H1 (cell line): ENCODE measurements around the gene MRPS34. TPM values are rescaled to one million over a fixed set of nuclear protein-coding genes. Genes with fewer than 3 reads are reported as not detected.

Experiments
- CTCF ChIA-PET: fragments of 300-600 bp; sonication (Branson Sonifier 250); formaldehyde crosslinking; loops from one replicate; lab custom pipeline; 2021; ENCODE audit not compliant: partially characterized antibody; lab: Charles Lee
- POLR2A ChIA-PET: fragments of 300-600 bp; sonication (Branson Sonifier 250); formaldehyde crosslinking; loops from one replicate; lab custom pipeline; 2021; ENCODE audit warnings: inconsistent platforms; ENCODE audit not compliant: partially characterized antibody; lab: Charles Lee
- DNase-seq, 2 experiments: peaks; one replicate each; pipeline versions ENCODE4 v3.0.0 to v3.0.0-alpha.2; 2010 to 2022; ENCODE audit warnings: low spot score in 2 of 2, low read depth in 1 of 2, mixed read lengths in 1 of 2
- FAIRE-seq: peaks from 2 replicates; lab custom pipeline; 2011; peaks lifted over from hg19 to GRCh38; lab: Jason Lieb, UNC
- H2AFZ ChIP-seq: 2 replicates; pipeline ENCODE4 v1.8.1; 2012; ENCODE audit warnings: low read length, inconsistent platforms
- H2AK5ac ChIP-seq: 2 replicates; pipeline ENCODE4 v1.6.1; 2013; ENCODE audit warnings: low read depth, low read length
- H2BK120ac ChIP-seq: replicated peaks from 2 replicates; pipeline ENCODE3; 2013; ENCODE audit warnings: low read depth, low read length, inconsistent platforms
- H2BK12ac ChIP-seq: 2 replicates; pipeline ENCODE4 v1.6.1; 2013; ENCODE audit warnings: low read depth, low read length
- H2BK15ac ChIP-seq: 2 replicates; pipeline ENCODE4 v1.6.1; 2013; ENCODE audit warnings: low read length
- H2BK20ac ChIP-seq: 2 replicates; pipeline ENCODE4 v1.6.1; 2013; ENCODE audit warnings: low read length
- H2BK5ac ChIP-seq: 2 replicates; pipeline ENCODE4 v1.6.1; 2013; ENCODE audit warnings: low read depth, low read length
- H3K14ac ChIP-seq: 2 replicates; pipeline ENCODE4 v1.6.1; 2013; ENCODE audit warnings: inconsistent platforms; ENCODE audit not compliant: insufficient read length
- H3K18ac ChIP-seq: 2 replicates; pipeline ENCODE4 v1.6.1; 2013; ENCODE audit warnings: low read length; ENCODE audit errors: extremely low read depth
- H3K23ac ChIP-seq: 2 replicates; pipeline ENCODE4 v1.6.1; 2013; ENCODE audit warnings: inconsistent platforms; ENCODE audit not compliant: insufficient read length
- H3K23me2 ChIP-seq: 2 replicates; pipeline ENCODE4 v1.6.1; 2013; ENCODE audit warnings: low read depth, low read length
- H3K27ac ChIP-seq: 2 replicates; pipeline ENCODE4 v1.6.1; 2011; ENCODE audit warnings: low read depth, low read length, inconsistent platforms
- H3K27me3 ChIP-seq, 4 experiments: replicated peaks in 1 of 4; 1 replicate in 1 of 4; 2 replicates in 3 of 4; pipeline versions ENCODE4 v1.6.1 to v1.8.1; 2011 to 2013; ENCODE audit warnings: low read length in 3 of 4, mild to moderate bottlenecking in 3 of 4, inconsistent platforms in 2 of 4, mixed read lengths in 2 of 4, moderate library complexity in 1 of 4; ENCODE audit not compliant: control insufficient read depth in 3 of 4, insufficient read depth in 3 of 4; ENCODE audit errors: extremely low read depth in 1 of 4
- H3K36me3 ChIP-seq, 4 experiments: 2 replicates each; pipeline versions ENCODE4 v1.6.1 to v1.8.1; 2011 to 2013; ENCODE audit warnings: mild to moderate bottlenecking in 4 of 4, low read length in 3 of 4, moderate library complexity in 2 of 4, control low read depth in 1 of 4, inconsistent platforms in 1 of 4; ENCODE audit not compliant: insufficient read depth in 4 of 4, control insufficient read depth in 2 of 4
- H3K4ac ChIP-seq: replicated peaks from 2 replicates; pipeline ENCODE3; 2013; ENCODE audit warnings: low read length, low read depth, mixed read lengths, inconsistent platforms; ENCODE audit not compliant: insufficient read length
- H3K4me1 ChIP-seq, 4 experiments: replicated peaks in 1 of 4; 1 replicate in 1 of 4; 2 replicates in 3 of 4; pipeline versions ENCODE4 v1.6.1 to v1.8.1; 2011 to 2013; ENCODE audit warnings: low read length in 3 of 4, inconsistent platforms in 2 of 4, mixed read lengths in 1 of 4; ENCODE audit not compliant: insufficient read depth in 4 of 4, control insufficient read depth in 3 of 4
- H3K4me2 ChIP-seq, 2 experiments: 2 replicates each; pipeline versions ENCODE4 v1.6.1 to v1.8.1; 2011 to 2013; ENCODE audit warnings: low read depth in 2 of 2, low read length in 2 of 2, control low read depth in 1 of 2, inconsistent platforms in 1 of 2, mild to moderate bottlenecking in 1 of 2; ENCODE audit not compliant: insufficient read depth in 1 of 2
- H3K4me3 ChIP-seq, 4 experiments: fragments of 200-600, 300-600 bp in 1 of 4; sonication (generic), shearing (Covaris generic), sonication (Bioruptor Twin) in 1 of 4; 2 replicates each; pipeline versions ENCODE4 v1.5.1 to v1.8.1; 2011 to 2016; ENCODE audit warnings: low read length in 4 of 4, low read depth in 3 of 4, control low read depth in 2 of 4, inconsistent platforms in 2 of 4, mild to moderate bottlenecking in 2 of 4, mixed read lengths in 1 of 4, moderate library complexity in 1 of 4; ENCODE audit not compliant: insufficient read depth in 2 of 4; ENCODE audit errors: extremely low read depth in 1 of 4
- H3K56ac ChIP-seq: replicated peaks from 2 replicates; pipeline ENCODE3; 2013; ENCODE audit warnings: low read depth, mild to moderate bottlenecking, mixed read lengths, low read length, inconsistent platforms; ENCODE audit not compliant: insufficient read length
- H3K79me1 ChIP-seq: 2 replicates; pipeline ENCODE4 v1.6.1; 2013; ENCODE audit warnings: low read depth, low read length, control low read depth
- H3K79me2 ChIP-seq, 2 experiments: 2 replicates each; pipeline versions ENCODE4 v1.6.1 to v1.8.1; 2012 to 2013; ENCODE audit warnings: low read length in 2 of 2, mild to moderate bottlenecking in 2 of 2, inconsistent platforms in 1 of 2; ENCODE audit not compliant: insufficient read depth in 2 of 2, control insufficient read depth in 1 of 2
- H3K9ac ChIP-seq, 4 experiments: replicated peaks in 1 of 4; 1 replicate in 1 of 4; 2 replicates in 3 of 4; pipeline versions ENCODE4 v1.6.1 to v1.8.1; 2011 to 2013; ENCODE audit warnings: low read depth in 3 of 4, low read length in 3 of 4, control low read depth in 2 of 4, mild to moderate bottlenecking in 2 of 4, moderate library complexity in 2 of 4, inconsistent platforms in 1 of 4; ENCODE audit errors: extremely low read depth in 1 of 4
- H3K9me3 ChIP-seq, 2 experiments: 2 replicates each; pipeline versions ENCODE4 v1.6.1 to v1.8.1; 2012 to 2013; ENCODE audit warnings: mild to moderate bottlenecking in 2 of 2, moderate library complexity in 2 of 2, control low read depth in 1 of 2, inconsistent platforms in 1 of 2, low read depth in 1 of 2, low read length in 1 of 2, mixed read lengths in 1 of 2; ENCODE audit not compliant: insufficient read depth in 2 of 2
- H4K20me1 ChIP-seq, 2 experiments: replicated peaks in 1 of 2; 2 replicates each; pipeline versions ENCODE3 to v1.8.1; 2011 to 2013; ENCODE audit warnings: inconsistent platforms in 2 of 2, low read length in 2 of 2, mild to moderate bottlenecking in 1 of 2; ENCODE audit not compliant: insufficient read depth in 2 of 2, control insufficient read depth in 1 of 2
- H4K5ac ChIP-seq: 2 replicates; pipeline ENCODE4 v1.6.1; 2013; ENCODE audit warnings: low read length, low read depth, mixed read lengths, inconsistent platforms; ENCODE audit not compliant: insufficient read length
- H4K8ac ChIP-seq: 2 replicates; pipeline ENCODE4 v1.8.0; 2013; ENCODE audit warnings: mild to moderate bottlenecking, moderate library complexity, low read length, inconsistent platforms; ENCODE audit not compliant: insufficient read depth; ENCODE audit errors: extremely low read depth
- H4K91ac ChIP-seq: replicated peaks from 2 replicates; pipeline ENCODE3; 2013; ENCODE audit warnings: low read length, mixed read lengths, inconsistent platforms; ENCODE audit not compliant: insufficient read length
- GABPA ChIP-seq: IDR thresholded peaks from 2 replicates; pipeline ENCODE4 v1.6.1; 2011; ENCODE audit warnings: mild to moderate bottlenecking, low read length, moderate library complexity, borderline replicate concordance; ENCODE audit not compliant: insufficient read depth
- POU5F1 ChIP-seq: IDR thresholded peaks from 2 replicates; pipeline ENCODE4 v1.6.1; 2011; ENCODE audit warnings: low read depth, mild to moderate bottlenecking, low read length, moderate library complexity
- RNF2 ChIP-seq: fragments of 200-900, 300-1000 bp; sonication (generic); IDR thresholded peaks from 2 replicates; pipeline ENCODE4 v1.7.1; 2016; ENCODE audit warnings: borderline replicate concordance, low read depth, mild to moderate bottlenecking, antibody characterized with exemption, low read length; ENCODE audit not compliant: poor library complexity, severe bottlenecking; ENCODE audit errors: missing control alignments
- SAP30 ChIP-seq: fragments of 300-600 bp; sonication (generic); IDR thresholded peaks from 2 replicates; pipeline ENCODE4 v1.7.1; 2012; ENCODE audit warnings: low read length, moderate library complexity, mild to moderate bottlenecking, inconsistent platforms; ENCODE audit not compliant: insufficient read depth, insufficient replicate concordance
- SIN3A ChIP-seq, 2 experiments: IDR thresholded peaks in 1 of 2; conservative IDR thresholded peaks in 1 of 2; 2 replicates each; pipeline ENCODE4 v1.6.1; 2011 to 2012; ENCODE audit warnings: low read length in 2 of 2, improper control_type of control experiment in 1 of 2, low read depth in 1 of 2, mild to moderate bottlenecking in 1 of 2
- TAF1 ChIP-seq: IDR thresholded peaks from 2 replicates; pipeline ENCODE4 v1.6.1; 2011; ENCODE audit warnings: mild to moderate bottlenecking, low read depth, low read length
- TBP ChIP-seq: IDR thresholded peaks from 2 replicates; pipeline ENCODE4 v1.6.1; 2011; ENCODE audit warnings: low read depth, low read length, improper control_type of control experiment
- USF2 ChIP-seq: IDR thresholded peaks from 2 replicates; pipeline ENCODE4 v1.6.1; 2011; ENCODE audit warnings: low read length, improper control_type of control experiment
- ZNF274 ChIP-seq: IDR thresholded peaks from 2 replicates; pipeline ENCODE4 v1.7.0; 2012; ENCODE audit warnings: low read length, borderline replicate concordance; ENCODE audit errors: extremely low read depth
- WGBS, 2 experiments: shearing (Covaris generic) in 1 of 2; methylation state at CpG; one replicate each; pipeline versions ENCODE4 v1.1.6 to v1.1.7; 2013 to 2015; ENCODE audit warnings: low lambda C conversion rate in 2 of 2, mixed read lengths in 2 of 2, inconsistent platforms in 1 of 2, low coverage in 1 of 2, missing lambda C conversion rate in 1 of 2; ENCODE audit not compliant: insufficient replicate concordance in 2 of 2, insufficient coverage in 1 of 2, insufficient read length in 1 of 2; ENCODE audit errors: extremely low coverage in 1 of 2, missing lambda C conversion rate in 1 of 2; 5-methylcytosine and 5-hydroxymethylcytosine counted together
- polyA plus RNA-seq, 7 experiments: library from polyadenylated mRNA; depleted of rRNA in 3 of 7; stranded (reverse) in 5 of 7; unstranded in 2 of 7; fragments of >200 nt in 5 of 7; fragments of 200-250 nt in 2 of 7; gene quantifications; 1 replicate in 5 of 7; 2 replicates in 1 of 7; 4 replicates in 1 of 7; pipeline versions ENCODE4 v1.2.1 to v1.2.3, GENCODE V29; 2011 to 2013; ENCODE audit warnings: missing spikeins in 2 of 7, mixed read lengths in 2 of 7
- total RNA-seq: library from RNA; stranded (reverse); fragmentation: NEBNext Ultra II Directional; extraction: Animal tissue kit (Norgen Biotek cat#: 25700); gene quantifications from 2 replicates; pipeline ENCODE4 v1.2.1, GENCODE V29; 2021

Gene MRPS34
- total and polyA plus RNA-seq, 2 of the 8 experiments (the other 6 are each of a cell fraction or from before 2014, with no cell fraction given), result 168 to 252 TPM

DNA sequence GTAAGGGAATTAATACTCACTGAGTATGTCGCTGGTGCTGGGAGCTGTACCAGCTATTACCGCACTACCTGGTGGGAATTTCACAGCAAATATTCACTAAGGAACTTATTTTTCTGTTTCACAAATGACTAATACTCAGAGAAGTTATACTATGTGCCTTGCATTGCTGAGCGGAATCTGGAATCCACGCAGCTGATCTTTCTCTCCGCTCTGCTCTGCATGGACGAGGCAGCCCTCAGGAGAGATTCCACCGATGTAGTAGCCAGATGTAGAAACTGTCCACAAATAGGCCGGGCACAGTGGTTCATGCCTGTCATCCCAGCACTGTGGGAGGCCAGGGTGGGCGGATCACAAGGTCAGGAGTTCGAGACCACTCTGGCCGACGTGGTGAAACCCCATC is 18.7 kb downstream of the MRPS34 start:
- no peak overlapping the region for H2BK20ac ChIP-seq
- no peak for DNase-seq
- H2AFZ ChIP-seq, result no peak overlapping the region
- FAIRE-seq, result no peak
- no peaks in the 10 kb centered on the region for H3K23me2 ChIP-seq
- H3K4ac ChIP-seq, result no peak overlapping the region
- H4K5ac ChIP-seq, result no peak overlapping the region
- no peak overlapping the region for H2AK5ac ChIP-seq
- no peak overlapping the region for H2BK120ac ChIP-seq
- no peak overlapping the region for H3K14ac ChIP-seq
- POLR2A ChIA-PET, result interaction anchor here (0.7 to 1.2 kb wide), 4 partner anchors 26 to 231 kb away, joined by 3 read pairs; no protein-coding TSS in a partner anchor
- no peaks in the 10 kb centered on the region for H3K4me1 ChIP-seq
- no peak overlapping the region for H2BK15ac ChIP-seq
- peaks cover 0 to 11% (median 0%) of the 10 kb centered on the region in 4 experiments; a peak in 2 of 8 replicates for H3K36me3 ChIP-seq
- H3K27ac ChIP-seq, result no peak overlapping the region
- no peak overlapping the region for H3K9ac ChIP-seq
- H2BK12ac ChIP-seq, result no peak overlapping the region
- 88% methylated on average over 12 of the region's 12 CpGs; no CpG with 5 or more reads in 1 of the 2 experiments for WGBS, 2 experiments
- H4K20me1 ChIP-seq, result peaks cover 0 to 3% of the 10 kb centered on the region in 2 experiments
- no peaks in the 10 kb centered on the region for H3K79me1 ChIP-seq
- no peak overlapping the region for H3K18ac ChIP-seq
- no peak overlapping the region for H2BK5ac ChIP-seq
- no peak overlapping the region for H4K91ac ChIP-seq
- no peak overlapping the region for H3K23ac ChIP-seq
- no peak overlapping the region for H3K56ac ChIP-seq
- no peak overlapping the region for H3K4me2 ChIP-seq
- no peaks in the 10 kb centered on the region for H3K27me3 ChIP-seq
- H3K79me2 ChIP-seq, result no peaks in the 10 kb centered on the region
- CTCF ChIA-PET, result interaction anchor here (0.9 to 1.4 kb wide), 3 partner anchors 9 to 258 kb away, joined by 3 to 5 read pairs (median 3); no protein-coding TSS in a partner anchor
- H3K4me3 ChIP-seq, result no peak overlapping the region
- H3K9me3 ChIP-seq, result no peaks in the 10 kb centered on the region
- H4K8ac ChIP-seq, result no peak overlapping the region
- TF ChIP-seq GABPA (no peak), SIN3A (conservative IDR thresholded peaks at IDR 0.05 in 1 of 2, IDR thresholded peaks at IDR 0.05 in 1 of 2; ENCODE audit: low read depth in 1 of 2, low read length in 2 of 2) (no peak), SAP30 (no peak), TAF1 (no peak), USF2 (no peak), POU5F1 (no peak), TBP (no peak), ZNF274 (no peak), RNF2 (no peak)
